ENCODE results near the gene UBR1. TPM values are rescaled to one million over a fixed set of nuclear protein-coding genes. Genes with fewer than 3 reads are reported as not detected.

The UBR1 gene
- total and polyA plus RNA-seq, 2 experiments from 2014 or later, result 17.2 to 19.6 TPM

GRCh38 chr15:42999201-42999779 is 106.5 kb downstream of the UBR1 start (continued):
- TF ChIP-seq ZNF114 (CRISPR knock-in tag; IDR thresholded peaks at IDR 0.05) (no peak), CREB1 (CRISPR knock-in tag; IDR thresholded peaks at IDR 0.05; ENCODE audit: low read depth) (no peak), EZH2phosphoT487 (IDR thresholded peaks at IDR 0.05; ENCODE audit: unreplicated experiment) (no peak), JUNB (IDR thresholded peaks at IDR 0.05; ENCODE audit: unreplicated experiment) (no peak), STAT1 (IDR thresholded peaks at IDR 0.05; ENCODE audit: unreplicated experiment) (no peak), POLR2AphosphoS5 (IDR thresholded peaks at IDR 0.05; ENCODE audit: low read depth) (no peak), ZNF331 (CRISPR knock-in tag; IDR thresholded peaks at IDR 0.05; ENCODE audit: low read depth) (no peak), NANOG (IDR thresholded peaks at IDR 0.05; ENCODE audit: borderline replicate concordance) (no peak), ETS1 (IDR thresholded peaks at IDR 0.05) (no peak)
- TF ChIP-seq, protein P1, sequence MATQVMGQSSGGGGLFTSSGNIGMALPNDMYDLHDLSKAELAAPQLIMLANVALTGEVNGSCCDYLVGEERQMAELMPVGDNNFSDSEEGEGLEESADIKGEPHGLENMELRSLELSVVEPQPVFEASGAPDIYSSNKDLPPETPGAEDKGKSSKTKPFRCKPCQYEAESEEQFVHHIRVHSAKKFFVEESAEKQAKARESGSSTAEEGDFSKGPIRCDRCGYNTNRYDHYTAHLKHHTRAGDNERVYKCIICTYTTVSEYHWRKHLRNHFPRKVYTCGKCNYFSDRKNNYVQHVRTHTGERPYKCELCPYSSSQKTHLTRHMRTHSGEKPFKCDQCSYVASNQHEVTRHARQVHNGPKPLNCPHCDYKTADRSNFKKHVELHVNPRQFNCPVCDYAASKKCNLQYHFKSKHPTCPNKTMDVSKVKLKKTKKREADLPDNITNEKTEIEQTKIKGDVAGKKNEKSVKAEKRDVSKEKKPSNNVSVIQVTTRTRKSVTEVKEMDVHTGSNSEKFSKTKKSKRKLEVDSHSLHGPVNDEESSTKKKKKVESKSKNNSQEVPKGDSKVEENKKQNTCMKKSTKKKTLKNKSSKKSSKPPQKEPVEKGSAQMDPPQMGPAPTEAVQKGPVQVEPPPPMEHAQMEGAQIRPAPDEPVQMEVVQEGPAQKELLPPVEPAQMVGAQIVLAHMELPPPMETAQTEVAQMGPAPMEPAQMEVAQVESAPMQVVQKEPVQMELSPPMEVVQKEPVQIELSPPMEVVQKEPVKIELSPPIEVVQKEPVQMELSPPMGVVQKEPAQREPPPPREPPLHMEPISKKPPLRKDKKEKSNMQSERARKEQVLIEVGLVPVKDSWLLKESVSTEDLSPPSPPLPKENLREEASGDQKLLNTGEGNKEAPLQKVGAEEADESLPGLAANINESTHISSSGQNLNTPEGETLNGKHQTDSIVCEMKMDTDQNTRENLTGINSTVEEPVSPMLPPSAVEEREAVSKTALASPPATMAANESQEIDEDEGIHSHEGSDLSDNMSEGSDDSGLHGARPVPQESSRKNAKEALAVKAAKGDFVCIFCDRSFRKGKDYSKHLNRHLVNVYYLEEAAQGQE (IDR thresholded peaks at IDR 0.05; ENCODE audit: unreplicated experiment), result no peak
- TF ChIP-seq, protein P2, sequence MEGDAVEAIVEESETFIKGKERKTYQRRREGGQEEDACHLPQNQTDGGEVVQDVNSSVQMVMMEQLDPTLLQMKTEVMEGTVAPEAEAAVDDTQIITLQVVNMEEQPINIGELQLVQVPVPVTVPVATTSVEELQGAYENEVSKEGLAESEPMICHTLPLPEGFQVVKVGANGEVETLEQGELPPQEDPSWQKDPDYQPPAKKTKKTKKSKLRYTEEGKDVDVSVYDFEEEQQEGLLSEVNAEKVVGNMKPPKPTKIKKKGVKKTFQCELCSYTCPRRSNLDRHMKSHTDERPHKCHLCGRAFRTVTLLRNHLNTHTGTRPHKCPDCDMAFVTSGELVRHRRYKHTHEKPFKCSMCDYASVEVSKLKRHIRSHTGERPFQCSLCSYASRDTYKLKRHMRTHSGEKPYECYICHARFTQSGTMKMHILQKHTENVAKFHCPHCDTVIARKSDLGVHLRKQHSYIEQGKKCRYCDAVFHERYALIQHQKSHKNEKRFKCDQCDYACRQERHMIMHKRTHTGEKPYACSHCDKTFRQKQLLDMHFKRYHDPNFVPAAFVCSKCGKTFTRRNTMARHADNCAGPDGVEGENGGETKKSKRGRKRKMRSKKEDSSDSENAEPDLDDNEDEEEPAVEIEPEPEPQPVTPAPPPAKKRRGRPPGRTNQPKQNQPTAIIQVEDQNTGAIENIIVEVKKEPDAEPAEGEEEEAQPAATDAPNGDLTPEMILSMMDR (conservative IDR thresholded peaks at IDR 0.05; ENCODE audit: low read depth in 2 of 2), result no peak

DNA sequence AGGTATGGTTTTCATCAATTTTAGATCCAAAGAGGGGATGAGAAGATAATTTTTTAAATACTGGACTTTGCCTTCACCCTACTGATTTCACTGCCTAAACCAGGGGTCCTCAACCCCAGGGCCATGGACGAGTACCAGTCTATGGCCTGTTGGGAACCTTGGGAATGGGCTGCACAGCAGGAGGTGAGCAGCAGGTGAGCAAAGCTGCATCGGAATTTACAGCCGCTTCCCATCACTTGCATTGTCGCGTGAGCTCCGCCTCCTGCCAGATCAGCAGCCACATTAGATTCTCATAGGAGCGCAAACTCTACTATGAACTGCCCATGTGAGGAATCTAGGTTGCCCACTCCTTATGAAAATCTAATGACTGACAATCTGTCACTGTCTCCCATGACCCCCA is 109.0 kb downstream of the UBR1 start:
- Mint-ChIP-seq H3K27ac (no peak overlapping the region), H3K4me3 (no peak overlapping the region), H3K4me1 (0 out of 3 replicates have a peak, but pooled peaks cover 2% of the 10 kb centered on the region), H3K9me3 (no peaks in the 10 kb centered on the region), H3K36me3 (ENCODE audit: low read depth) (peaks cover 17% of the 10 kb centered on the region; the same call in 2 of the 3 replicates), H3K27me3 (ENCODE audit: insufficient read depth, low read depth, poor library complexity) (peaks cover 2% of the 10 kb centered on the region)
- Histone ChIP-seq H3K9me2 (ENCODE audit: insufficient read depth) (no peaks in the 10 kb centered on the region), H2AFZ (no peak overlapping the region), H4K20me1 (replicated peaks; ENCODE audit: insufficient read depth) (no peaks in the 10 kb centered on the region), H3K79me2 (replicated peaks; ENCODE audit: insufficient read depth) (no peaks in the 10 kb centered on the region), H3K4me1 (ENCODE audit: insufficient read depth) (no peaks in the 10 kb centered on the region), H3K27ac (ENCODE audit: low read depth) (no peak overlapping the region), H3K27me3 (ENCODE audit: insufficient read depth) (no peaks in the 10 kb centered on the region), H3K4me2 (no peak overlapping the region), H3K36me3 (ENCODE audit: insufficient read depth) (peaks cover under 1% of the 10 kb centered on the region; the same call in 1 of the 2 replicates), H3K4me3 (no peak overlapping the region), H3F3A (replicated peaks; ENCODE audit: low read depth) (no peaks in the 10 kb centered on the region)
- TF ChIP-seq ZNF331 (CRISPR knock-in tag; IDR thresholded peaks at IDR 0.05; ENCODE audit: low read depth) (no peak), EZH2 (IDR thresholded peaks at IDR 0.05; ENCODE audit: low read depth, unreplicated experiment) (no peak), POLR2AphosphoS5 (IDR thresholded peaks at IDR 0.05; ENCODE audit: low read depth) (no peak), EZH2phosphoT487 (IDR thresholded peaks at IDR 0.05; ENCODE audit: unreplicated experiment) (no peak), JUNB (IDR thresholded peaks at IDR 0.05; ENCODE audit: unreplicated experiment) (no peak)
- DNase-seq (ENCODE audit: low spot score) (peak; percentile 57), ATAC-seq (peak; percentile 66)
